GM12872 (cell line): ENCODE results near the gene RRP1B.

ENCODE experiments used
- CTCF ChIP-seq: IDR thresholded peaks from 3 replicates; pipeline ENCODE4 v1.5.1; 2011; ENCODE audit warnings: low read depth, mild to moderate bottlenecking, low read length, moderate library complexity; ENCODE audit not compliant: insufficient read depth

Gene RRP1B

DNA sequence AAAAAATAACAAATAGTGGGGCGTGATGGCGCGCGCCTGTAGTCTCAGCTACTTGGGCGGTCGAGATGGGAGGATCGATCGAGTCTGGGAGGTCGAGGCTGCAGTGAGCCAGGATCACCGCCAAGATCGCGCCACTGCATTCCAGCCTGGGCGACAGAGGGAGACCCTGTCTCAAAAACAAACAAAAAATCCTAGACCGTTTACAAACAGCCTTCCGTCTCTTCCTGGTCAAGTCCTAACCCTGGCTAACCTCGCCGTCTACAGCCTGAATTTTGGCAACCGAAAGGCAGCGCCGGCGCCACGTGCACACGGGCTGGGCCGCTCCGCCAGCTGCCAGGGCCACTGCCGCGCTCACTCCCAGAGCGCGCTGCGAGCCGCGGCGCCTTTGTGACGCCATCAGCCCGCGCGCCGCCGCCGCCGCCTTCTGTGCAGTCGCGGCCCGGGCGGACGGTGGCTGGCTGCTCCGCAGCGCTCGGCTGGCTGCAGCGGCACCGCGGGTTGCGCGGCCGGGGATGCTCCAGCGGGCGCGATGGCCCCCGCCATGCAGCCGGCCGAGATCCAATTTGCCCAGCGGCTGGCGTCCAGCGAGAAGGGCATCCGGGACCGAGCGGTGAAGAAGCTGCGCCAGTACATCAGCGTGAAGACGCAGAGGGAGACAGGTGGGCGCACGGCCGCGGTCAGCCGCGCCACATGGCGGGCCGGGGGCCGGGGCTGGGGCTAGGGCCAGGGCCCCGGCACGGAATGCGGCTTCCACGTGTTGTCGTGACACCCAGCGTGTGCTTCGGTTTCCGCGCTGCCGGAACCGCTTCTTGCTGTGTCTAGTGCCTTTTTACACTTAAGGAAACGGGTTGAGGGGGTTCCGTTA, at the start of gene RRP1B, which contains the start of gene HSF2BP:
RRP1B (plus strand) TSS at position 425 of the 865 bp plus-strand sequence; CDS start at position 530, 105 bp downstream.
HSF2BP (minus strand) TSS at position 353 of the 865 bp plus-strand sequence. CDS start 1,392 bp downstream, outside the sequence.
- TF ChIP-seq CTCF = no peak

DNA sequence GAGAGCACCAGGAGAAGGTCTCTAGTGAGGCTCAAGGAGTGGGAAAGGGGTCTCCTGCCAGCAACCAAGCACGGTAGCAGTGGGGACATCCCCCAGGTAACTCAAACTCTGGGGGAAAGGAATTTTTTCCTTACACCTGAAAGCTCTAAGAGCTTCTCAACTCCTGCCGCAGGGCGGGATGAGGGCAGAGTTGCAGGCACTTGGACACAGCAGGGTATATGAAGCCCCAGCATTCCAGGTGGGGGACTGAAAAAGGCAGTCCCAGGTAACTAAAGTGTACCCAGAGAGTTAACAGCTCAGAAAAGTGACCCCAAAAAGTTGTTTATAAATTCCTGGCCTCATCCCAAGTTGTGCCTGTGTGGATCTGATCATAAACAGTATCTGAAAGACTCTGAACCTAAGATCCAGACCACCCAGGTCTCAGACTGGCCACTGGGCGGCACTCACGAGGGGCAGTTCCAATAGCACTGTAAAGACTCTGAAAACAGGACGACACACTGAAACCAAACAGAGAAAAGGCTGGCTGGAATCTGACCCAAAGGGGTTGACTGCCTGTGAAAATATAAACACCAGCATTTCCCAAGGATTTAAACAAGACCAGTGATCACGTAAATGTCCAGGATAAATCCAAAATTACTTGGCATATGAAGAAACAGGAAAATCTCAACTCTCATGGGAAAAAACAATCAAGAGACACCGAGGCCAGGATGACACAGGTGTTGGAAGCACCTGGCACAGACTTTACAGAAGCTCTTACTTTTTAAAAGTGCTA, 47.6 kb upstream of the RRP1B start:
- peak; percentile 88 for TF ChIP-seq CTCF

GRCh38 chr21:43613755-43614638, 45.4 kb upstream of the RRP1B start:
- TF ChIP-seq CTCF = no peak

DNA sequence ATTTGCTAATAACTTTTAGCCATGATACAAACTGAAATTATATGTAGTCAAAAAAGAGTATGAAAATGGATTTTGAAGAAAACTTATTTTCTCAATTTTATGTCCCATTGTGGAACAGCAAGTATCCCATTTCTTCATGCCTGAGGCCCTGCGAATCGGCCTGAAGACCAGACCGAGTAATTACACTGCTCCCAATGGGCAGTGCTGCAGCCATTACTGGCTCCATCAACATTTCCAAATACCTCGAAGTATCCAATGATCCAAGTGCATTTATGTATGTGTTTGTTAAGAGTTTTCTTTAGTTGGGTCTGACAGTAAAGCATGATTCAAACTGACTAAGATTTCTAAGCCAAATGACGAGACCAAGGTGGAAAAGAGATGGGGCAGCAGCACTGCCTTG, 44.5 kb upstream of the RRP1B start:
- TF ChIP-seq CTCF = no peak

GRCh38 chr21:43618940-43619339, 40.4 kb upstream of the RRP1B start:
- no peak for TF ChIP-seq CTCF

- no peak for TF ChIP-seq CTCF
These were observed 40.0 kb upstream of the RRP1B start for GRCh38 chr21:43619344-43619743.

- no peak for TF ChIP-seq CTCF
These were observed 39.5 kb upstream of the RRP1B start for GRCh38 chr21:43619856-43620255.
